ENCODE results near the gene ZDHHC4.

GRCh38 chr7:6613706-6614105 is 36.5 kb downstream of the ZDHHC4 start:
- no peak for TF ChIP-seq CTCF (IDR thresholded peaks at IDR 0.05)
- TF ChIP-seq POLR2A (IDR thresholded peaks at IDR 0.05): no peak
